Fibroblast of the conjunctiva (primary cell): Measurements from ENCODE around the gene GDPD4.

Source experiments
- DNase-seq: peaks from one replicate; pipeline ENCODE4 v3.0.0-alpha.2; 2010; ENCODE audit warnings: low read depth

GDPD4 gene

DNA sequence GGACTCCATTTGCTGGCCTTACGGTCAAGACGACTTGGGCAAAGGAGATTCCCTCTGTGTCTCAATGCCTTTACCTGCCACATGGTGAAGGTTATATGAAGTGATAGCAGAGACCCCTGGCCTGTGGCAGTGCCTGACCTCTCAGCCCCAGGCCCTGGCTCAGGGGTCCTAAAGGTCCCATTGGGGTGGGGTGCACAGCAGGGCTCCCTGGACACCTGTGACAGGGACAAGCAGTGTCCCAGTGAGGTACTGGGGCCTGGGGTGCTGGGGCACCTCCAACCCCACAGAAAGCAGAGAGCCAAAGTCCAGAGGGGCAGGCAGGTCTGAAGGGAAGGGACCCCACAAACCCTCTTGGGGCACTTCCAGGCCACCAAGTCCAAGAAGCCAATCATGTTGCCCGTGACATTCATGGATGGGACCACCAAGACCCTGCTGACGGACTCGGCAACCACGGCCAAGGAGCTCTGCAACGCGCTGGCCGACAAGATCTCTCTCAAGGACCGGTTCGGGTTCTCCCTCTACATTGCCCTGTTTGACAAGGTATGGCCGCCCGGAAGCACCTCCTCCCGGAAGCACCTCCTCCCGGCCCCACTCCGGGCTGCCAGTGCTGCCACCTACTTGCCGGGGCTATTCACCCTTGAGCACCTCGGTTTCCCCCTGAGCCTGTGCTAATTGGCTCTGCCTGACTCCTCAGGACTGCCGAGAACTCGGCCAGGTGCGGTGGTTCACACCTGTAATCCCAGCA, 111.0 kb downstream of the GDPD4 start:
- DNase-seq: no peak

DNA sequence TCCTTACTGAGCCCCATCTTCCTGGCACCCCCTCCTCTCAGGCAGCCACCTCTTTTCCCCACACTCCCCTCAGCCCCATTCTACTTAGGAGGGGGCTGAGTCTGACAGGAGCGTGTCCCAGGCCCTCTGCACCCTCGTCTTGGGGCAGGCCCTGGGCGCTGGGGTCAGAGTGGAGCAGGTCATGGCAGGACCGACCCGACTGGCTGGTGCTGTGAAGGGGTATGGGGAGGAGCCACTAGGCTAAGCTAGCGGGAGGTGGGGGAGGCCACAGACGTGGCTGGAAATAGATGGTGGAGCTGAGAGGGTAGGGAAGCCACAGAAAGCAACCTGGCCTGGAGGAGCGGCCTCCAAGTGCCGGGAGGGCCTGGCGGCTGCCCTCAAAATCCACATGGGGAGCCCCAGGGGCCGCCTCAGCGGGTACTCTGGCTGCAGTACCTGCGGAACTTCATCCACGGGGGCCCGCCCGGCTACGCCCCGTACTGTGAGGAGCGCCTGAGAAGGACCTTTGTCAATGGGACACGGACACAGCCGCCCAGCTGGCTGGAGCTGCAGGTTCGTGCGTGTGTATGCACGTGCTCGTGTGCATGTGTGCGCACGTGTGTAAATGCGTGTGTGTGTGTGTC, 111.8 kb downstream of the GDPD4 start:
- DNase-seq: no peak

DNA sequence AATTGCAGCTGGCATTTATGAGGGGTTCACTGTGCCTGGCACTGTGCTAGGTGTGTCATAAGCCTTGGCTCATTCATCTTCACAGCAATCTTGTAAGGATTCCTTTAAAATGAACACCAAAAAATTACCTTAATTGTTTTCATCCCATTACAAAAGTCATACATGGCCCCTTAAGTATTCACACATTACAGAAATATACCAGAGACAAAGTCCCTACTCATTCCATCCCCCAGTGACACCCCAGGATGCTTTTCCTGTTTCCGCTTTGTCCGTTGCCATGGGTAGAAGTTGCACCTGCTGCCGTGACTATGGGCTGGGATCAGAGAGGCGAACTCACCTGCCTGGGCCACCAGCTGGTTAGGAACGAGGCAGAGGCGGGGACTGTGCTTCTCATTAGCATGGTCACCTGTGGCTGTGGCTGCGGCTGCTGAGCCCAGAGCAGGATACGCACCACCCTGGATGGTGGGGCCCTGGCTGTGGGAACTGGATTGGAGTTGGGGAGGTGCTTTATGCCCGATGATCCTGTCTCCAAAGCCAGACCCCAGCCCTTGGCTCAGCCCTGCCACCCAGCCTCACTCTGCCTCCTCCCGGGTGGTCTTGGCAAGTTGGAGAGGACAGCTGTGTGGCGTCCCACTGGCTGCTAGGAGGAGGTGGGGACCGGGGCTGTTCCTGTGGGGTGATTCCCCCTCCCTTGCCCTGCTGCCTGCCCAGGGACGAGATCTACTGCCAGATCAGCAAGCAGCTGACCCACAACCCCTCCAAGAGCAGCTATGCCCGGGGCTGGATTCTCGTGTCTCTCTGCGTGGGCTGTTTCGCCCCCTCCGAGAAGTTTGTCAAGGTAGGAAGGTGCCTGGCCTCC, 112.6 kb downstream of the GDPD4 start:
- DNase-seq: no peak

DNA sequence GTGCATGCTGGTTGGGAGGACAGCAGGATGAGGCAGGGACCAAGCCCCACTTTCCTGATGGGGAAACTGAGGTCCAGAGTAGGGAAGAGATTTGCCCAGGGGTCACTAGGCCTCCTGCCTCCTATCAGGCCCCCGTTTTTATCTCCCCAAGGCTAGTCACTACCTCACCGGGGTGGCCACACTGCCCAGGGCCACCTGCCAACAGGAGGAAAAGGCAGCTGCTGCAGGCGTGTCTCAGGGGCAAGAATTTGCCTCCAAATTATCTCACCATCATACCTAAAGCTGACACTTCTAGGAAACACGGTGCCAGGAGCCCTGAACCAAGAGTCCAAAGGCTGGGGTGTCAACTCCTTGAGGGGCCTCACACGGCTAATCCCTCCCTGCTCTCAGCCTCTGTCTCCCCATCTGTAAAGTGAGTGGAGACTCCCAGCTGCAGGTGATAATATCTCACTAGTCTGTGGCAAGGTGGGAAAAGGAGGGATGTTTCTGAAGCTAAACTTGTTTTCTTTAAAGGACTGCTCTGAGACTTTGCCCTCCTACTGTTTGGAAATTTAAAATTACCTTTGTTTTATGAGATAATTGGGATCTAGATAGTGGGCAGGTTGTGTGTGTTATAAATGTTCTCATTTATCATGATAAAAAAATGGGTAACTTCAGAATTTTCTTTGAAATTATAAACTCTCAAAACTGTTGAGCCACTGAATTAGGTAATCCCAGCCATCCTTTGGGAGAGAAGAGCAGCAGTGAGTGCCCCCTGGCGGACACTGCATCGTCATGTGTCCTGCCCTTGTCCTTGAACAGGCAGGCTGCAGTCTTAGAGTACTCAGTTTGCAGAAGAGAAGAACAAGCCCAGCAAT, 113.5 kb downstream of the GDPD4 start:
- DNase-seq: peak; percentile 63

DNA sequence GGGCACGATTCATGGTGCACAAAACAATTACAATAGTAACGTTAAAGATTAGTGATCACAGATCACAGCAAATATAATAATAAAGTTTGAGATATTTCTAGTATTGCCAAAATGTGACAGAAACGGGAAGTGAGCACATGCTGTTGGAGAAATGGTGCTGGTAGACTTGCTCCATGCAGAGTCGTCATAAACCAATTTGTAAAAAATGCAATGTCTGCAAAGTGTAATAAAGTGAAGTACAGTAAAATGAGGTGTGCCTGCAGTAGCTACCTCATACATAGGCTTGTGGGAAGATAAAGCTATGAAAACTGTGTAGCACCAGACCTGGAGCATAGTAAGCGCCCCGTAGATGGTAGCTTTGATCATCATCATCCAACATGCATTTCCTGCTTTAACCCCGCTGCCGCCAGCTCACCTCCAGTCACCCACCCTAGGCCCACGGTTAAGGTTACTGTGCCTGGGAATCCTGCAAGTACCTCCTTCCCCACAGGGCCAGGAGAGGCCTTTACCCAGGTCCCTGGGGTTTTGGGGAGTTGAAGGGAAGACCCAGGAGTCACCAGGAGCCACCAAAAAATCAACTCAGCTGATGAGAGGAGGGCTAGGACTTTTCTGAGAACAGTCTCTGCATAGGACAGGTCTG, 114.3 kb downstream of the GDPD4 start:
- no peak for DNase-seq

DNA sequence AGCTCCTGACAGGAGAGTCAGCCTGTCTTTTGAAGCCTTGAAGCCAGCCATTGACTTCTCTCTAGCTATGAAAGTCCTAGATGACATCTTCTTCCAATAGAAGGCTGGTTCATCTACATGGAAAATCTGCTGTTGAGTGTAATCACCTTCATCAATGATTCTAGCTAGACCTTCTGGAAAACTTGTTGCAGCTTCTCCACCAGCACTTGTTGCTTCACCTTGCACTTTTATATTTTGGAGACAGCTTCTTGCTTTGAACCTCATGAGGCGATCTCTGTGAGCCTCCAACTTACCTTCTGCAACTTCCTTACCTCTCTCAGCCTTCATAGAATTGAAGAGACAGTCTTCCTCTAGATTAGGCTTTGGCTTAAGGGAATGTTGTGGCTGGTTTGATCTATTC, 115.2 kb downstream of the GDPD4 start:
- no peak for DNase-seq

DNA sequence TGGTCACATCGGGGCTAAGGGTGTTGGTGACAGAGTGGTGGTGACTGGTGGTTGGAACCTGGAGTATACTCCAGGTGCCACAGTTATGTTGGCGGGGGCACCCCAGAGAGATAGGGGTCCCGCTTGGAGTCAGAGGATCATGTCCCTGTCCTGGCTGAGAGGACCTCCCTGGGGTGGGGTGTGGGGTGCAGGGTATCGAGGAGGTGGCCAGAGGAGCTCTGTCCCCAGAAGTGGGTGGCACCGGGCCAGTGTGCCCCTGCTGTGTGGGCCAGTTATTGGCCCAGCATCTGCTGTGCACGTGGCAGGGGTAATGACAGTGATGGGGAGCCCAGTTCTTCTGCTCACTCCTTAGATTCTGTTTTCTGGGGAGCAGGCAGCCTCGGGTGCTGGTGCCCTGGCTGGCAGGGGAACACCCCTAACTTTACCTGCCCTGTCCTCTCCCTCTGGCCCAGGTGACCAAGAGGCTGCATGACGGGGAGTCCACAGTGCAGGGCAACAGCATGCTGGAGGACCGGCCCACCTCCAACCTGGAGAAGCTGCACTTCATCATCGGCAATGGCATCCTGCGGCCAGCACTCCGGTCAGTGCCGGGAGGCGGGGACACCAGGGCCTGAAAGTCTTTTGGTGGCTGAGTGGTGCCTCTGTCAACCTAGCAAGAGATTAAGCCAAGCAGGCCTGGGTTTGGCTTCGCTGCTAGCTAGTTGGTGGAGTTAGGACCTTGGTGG, 117.2 kb downstream of the GDPD4 start:
- DNase-seq: no peak

DNA sequence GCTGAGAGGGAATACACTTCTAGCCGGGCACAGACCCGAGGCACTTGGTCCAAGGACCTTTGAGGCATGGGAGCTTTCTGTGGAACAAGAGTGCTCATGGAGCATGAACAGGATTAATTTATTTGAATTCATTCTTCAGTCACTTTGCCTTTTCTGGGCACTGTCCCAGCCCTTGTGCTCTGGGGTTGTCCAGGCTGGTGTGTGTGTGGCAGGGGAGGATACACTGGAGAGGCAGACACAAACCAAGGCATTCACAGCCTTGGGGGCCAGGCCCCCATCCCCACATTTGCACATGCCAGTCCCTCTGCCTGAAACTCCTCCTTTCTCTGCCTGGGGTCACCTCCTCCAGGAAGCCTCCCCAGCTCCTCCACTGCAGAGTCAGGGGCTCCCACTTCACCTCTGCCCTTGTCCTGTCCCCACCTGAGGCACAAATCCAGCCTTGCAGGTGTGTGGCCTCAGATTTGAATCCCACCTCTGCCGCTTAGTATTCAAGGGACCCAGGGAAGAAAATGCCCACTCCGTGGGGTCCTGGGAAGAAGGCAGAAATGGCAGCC, 118.0 kb downstream of the GDPD4 start:
- no peak for DNase-seq

DNA sequence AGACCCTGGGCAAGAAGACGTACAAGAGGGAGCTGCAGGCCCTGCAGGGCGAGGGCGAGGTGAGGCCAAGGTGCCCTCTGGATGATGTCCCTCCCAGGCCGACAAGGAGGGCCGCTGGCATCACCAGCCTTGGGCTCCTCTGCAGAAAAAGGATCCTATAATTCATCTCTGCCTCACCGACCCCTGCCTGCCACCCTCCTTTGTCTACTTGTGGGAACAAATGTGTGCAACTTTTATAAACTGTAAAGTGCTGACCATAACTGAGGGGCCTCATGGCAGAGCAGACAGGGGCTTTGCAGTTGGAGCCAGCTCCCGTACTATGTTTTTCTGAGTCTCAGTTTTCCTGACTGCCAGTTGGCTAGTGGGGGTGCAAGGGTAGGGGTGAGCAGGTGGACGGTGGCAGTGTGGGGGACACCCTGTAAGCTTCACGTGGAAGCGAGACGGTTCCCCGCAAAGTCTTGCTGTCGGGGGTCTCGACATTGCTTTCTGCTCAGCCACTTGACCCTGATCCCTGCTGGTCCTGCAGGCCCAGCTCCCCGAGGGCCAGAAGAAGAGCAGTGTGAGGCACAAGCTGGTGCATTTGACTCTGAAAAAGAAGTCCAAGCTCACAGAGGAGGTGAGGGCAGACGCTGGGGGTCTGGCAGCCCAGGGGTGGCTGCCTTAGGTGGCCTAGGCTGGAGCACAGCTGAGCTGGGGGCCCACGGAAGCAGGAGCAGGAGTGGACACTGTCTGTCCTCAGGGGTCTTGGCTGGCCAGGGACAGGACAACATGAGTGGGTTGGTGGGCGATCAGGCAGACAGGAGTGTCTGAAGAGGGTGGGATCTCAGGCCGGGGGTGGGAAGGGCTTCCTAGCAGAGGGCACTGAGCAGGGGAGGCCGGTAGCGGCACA, 118.7 kb downstream of the GDPD4 start:
- no peak for DNase-seq

DNA sequence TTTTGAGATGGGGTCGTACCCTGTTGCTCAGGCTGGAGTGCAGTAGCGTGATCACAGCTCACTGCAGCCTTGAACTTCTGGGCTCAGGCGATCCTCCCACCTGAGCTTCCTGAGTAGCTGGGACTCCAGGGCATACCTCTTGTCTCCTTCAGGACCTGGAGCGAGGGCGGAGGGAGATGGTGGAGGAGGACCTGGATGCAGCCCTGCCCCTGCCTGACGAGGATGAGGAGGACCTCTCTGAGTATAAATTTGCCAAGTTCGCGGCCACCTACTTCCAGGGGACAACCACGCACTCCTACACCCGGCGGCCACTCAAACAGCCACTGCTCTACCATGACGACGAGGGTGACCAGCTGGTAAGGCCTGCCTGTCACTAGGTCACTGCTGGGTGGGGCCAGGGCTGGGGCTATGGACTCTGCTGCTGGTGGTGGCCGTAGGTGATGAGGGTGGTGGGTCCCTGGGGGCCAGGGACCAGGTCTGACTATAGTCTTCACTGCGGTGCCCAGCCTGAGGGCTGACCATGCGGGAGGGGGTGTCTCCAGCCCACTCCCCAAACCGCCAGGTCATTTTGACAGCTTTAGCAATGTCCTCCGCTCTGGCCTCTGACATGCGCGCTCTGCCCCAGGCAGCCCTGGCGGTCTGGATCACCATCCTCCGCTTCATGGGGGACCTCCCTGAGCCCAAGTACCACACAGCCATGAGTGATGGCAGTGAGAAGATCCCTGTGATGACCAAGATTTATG, 119.5 kb downstream of the GDPD4 start:
- DNase-seq: no peak

DNA sequence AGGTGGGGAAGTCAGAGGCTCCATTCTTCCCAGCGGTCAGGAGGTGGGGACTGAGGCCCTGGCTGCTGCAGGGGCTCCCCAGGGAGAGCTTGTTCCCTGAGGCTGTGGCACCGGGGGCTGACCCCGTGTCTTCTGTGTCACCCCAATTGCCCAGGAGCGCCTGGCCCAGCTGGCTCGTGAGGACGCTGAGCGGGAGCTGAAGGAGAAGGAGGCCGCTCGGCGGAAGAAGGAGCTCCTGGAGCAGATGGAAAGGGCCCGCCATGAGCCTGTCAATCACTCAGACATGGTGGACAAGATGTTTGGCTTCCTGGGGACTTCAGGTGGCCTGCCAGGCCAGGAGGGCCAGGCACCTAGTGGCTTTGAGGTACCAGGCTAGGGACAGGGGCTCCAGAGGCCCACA, 120.3 kb downstream of the GDPD4 start:
- no peak for DNase-seq

DNA sequence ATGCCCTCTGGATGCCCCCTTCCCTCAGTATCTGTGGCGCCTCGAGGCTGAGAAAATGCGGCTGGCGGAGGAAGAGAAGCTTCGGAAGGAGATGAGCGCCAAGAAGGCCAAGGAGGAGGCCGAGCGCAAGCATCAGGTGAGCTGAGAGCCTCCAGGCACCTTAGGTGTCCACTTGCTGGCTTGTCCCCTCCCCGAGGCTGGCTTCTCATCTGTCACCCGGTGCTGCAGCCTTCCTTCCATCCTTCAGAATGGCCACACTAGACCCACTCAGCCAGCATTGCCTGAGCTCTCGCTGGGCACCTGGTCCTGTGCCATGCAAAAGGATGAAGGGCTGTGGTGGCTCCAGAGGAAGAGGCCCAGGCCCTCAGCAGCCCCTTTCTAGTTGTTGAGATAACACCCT, 121.1 kb downstream of the GDPD4 start:
- no peak for DNase-seq

DNA sequence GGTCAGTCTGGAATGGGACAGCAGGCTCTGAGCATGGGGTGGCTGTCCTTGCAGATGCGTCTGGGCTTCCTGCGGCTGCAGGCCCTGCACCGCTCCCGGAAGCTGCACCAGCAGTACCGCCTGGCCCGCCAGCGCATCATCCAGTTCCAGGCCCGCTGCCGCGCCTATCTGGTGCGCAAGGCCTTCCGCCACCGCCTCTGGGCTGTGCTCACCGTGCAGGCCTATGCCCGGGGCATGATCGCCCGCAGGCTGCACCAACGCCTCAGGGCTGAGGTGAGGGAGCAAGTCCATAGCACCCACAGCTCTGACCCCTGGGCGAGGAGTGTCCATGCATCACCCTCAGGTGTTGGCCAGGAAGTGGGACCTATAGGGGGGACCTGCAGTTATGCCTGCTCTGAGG, 121.8 kb downstream of the GDPD4 start:
- DNase-seq: no peak

DNA sequence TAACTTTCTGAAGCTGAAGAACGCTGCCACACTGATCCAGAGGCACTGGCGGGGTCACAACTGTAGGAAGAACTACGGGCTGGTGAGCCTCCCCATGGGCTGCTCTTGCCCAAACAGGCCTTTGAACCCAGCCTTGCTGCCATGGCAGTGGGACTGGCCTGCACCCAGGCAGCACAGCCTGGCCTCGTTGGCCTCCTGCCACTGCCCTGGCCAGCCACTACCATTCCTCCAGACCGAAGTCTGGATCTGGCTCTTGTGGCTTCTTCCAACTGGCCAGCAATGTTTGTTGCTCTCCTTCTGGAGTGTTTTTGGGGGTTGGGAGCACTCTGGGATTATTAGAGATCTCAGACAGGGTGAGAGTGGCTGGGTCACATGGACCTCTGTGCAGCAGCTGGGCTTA, 122.4 kb downstream of the GDPD4 start:
- no peak for DNase-seq

DNA sequence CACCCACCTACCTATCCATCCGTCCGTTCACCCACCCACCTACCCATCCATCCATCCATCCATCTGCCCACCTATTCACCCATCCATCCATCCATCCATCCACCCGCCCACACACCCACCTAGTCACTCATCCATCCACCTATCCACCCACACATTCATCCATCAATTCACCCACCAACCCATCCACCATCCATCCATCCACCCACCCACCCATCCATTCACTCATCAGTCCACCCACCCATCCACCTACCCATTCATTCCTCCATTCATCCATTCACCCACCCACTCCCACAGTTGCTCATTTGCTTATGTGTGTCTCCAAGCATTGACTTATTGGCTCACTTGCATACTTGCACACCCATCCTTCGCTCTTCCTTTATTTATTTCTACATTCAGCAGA, 123.3 kb downstream of the GDPD4 start:
- DNase-seq: no peak

DNA sequence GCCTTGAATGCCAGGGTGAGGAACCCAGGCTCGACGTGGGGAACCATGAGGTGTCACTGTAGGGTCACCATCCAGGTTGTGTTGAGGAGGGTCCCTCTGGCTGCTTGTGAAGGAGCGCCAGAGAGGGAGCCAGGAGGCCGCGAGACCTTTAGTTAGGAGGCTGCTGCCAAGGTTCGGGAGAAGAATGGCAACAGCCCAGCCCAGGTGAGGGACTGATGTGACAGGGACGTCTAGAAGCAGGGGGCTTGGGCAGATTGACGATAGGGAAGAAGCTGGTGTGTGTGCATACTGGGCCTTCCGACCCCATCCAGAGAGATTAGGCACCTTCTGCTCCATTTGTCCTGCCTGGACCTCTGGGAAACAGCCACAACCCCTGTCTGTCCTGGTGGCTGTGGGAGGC, 124.5 kb downstream of the GDPD4 start:
- DNase-seq: no peak

DNA sequence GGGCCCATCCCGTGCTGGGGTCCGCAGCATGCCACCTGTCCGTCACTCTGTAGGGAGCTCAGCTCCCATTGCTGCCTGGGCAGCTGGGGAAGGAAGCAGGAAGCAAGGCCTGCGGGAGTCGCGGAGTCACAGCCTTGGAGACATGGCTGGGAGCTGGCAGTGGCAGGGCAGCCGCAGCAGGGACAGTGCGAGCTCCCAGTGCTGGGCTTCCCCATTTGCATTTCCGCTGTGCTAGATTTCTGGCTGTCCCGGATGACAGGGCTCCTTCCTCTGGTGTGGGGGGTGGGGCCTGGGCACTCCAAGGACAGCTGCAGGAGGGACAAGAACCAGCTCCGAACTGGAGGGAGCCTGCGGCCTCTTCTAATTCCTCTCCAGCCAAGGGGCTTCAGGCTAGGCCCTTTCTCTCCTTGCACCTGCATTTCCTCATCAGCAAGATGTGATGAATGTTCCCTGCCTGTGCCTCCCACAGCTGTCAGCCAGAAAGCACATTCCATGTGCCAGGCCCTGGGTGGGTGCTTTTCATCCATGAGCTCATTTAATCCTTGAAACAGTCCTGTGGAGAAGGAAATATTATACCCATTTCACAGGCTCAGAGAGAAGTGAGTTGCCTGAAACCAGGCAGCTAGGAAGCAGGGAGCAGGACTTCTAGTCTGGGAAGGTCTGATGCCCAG, 125.5 kb downstream of the GDPD4 start:
- no peak for DNase-seq
